Measurements from ENCODE around the gene CD3G.

- TF ChIP-seq, protein P1, sequence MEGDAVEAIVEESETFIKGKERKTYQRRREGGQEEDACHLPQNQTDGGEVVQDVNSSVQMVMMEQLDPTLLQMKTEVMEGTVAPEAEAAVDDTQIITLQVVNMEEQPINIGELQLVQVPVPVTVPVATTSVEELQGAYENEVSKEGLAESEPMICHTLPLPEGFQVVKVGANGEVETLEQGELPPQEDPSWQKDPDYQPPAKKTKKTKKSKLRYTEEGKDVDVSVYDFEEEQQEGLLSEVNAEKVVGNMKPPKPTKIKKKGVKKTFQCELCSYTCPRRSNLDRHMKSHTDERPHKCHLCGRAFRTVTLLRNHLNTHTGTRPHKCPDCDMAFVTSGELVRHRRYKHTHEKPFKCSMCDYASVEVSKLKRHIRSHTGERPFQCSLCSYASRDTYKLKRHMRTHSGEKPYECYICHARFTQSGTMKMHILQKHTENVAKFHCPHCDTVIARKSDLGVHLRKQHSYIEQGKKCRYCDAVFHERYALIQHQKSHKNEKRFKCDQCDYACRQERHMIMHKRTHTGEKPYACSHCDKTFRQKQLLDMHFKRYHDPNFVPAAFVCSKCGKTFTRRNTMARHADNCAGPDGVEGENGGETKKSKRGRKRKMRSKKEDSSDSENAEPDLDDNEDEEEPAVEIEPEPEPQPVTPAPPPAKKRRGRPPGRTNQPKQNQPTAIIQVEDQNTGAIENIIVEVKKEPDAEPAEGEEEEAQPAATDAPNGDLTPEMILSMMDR (IDR thresholded peaks at IDR 0.05) = no peak
- no peak for TF ChIP-seq ZFX (IDR thresholded peaks at IDR 0.05; ENCODE audit: borderline replicate concordance)
Measured at GRCh38 chr11:118340449-118340848, 3.7 kb upstream of the CD3G start.
